GM19023 (cell line): ENCODE results near the gene TSSC4.

Experiments
- ATAC-seq: cut with Tn5 transposase; IDR thresholded peaks from one replicate; pipeline ENCODE4 v1.9.1; 2021; ENCODE audit warnings: mild to moderate bottlenecking, moderate library complexity; ENCODE audit not compliant: unreplicated experiment

The TSSC4 gene

GRCh38 chr11:2398664-2399355, 1.7 kb upstream of the TSSC4 start:
- ATAC-seq = no peak

GRCh38 chr11:2399488-2400068, 972 bp upstream of the TSSC4 start:
- peak; percentile 5 for ATAC-seq

GRCh38 chr11:2400762-2401435, 349 bp downstream of the TSSC4 start:
- no peak for ATAC-seq

- no peak for ATAC-seq
These were observed 960 bp downstream of the TSSC4 start for GRCh38 chr11:2401436-2401984.

- ATAC-seq = no peak
These were observed 1.6 kb downstream of the TSSC4 start for GRCh38 chr11:2402106-2402505.

GRCh38 chr11:2402890-2403645, 2.5 kb downstream of the TSSC4 start:
- no peak for ATAC-seq

- no peak for ATAC-seq
These were observed 4.2 kb downstream of the TSSC4 start for GRCh38 chr11:2404735-2405196.

- no peak for ATAC-seq
These were observed 5.9 kb downstream of the TSSC4 start for GRCh38 chr11:2406451-2406850.

- ATAC-seq = no peak
These were observed 6.4 kb downstream of the TSSC4 start for GRCh38 chr11:2406878-2407410.

GRCh38 chr11:2408671-2409070, 8.1 kb downstream of the TSSC4 start:
- no peak for ATAC-seq

- no peak for ATAC-seq
These were observed 8.6 kb downstream of the TSSC4 start for GRCh38 chr11:2409126-2409525.

GRCh38 chr11:2409611-2410468, 9.3 kb downstream of the TSSC4 start:
- no peak for ATAC-seq

GRCh38 chr11:2410616-2411015, 10.1 kb downstream of the TSSC4 start:
- ATAC-seq = no peak

GRCh38 chr11:2411446-2412305, 11.1 kb downstream of the TSSC4 start:
- ATAC-seq = no peak

- ATAC-seq = no peak
These were observed 11.8 kb downstream of the TSSC4 start for GRCh38 chr11:2412323-2412722.

- no peak for ATAC-seq
These were observed 13.4 kb downstream of the TSSC4 start for GRCh38 chr11:2413742-2414579.

GRCh38 chr11:2414616-2415015, 14.1 kb downstream of the TSSC4 start:
- no peak for ATAC-seq

GRCh38 chr11:2415171-2415570, 14.6 kb downstream of the TSSC4 start:
- no peak for ATAC-seq
